Sigmoid colon (tissue), 4 donors: ENCODE results near the gene EYA3.

ENCODE experiments used
- POLR2A ChIP-seq, 2 donors: fragments of 450-650 bp; IDR thresholded peaks; one replicate each; pipeline ENCODE4 v1.6.1; 2016; ENCODE audit warnings: antibody characterized with exemption in 2 of 2, mild to moderate bottlenecking in 2 of 2, moderate library complexity in 2 of 2
- POLR2AphosphoS5 ChIP-seq, 4 donors: sonication (generic); formaldehyde crosslinking; IDR thresholded peaks; one replicate each; pipeline ENCODE4 v1.6.1; 2017; ENCODE audit warnings: antibody characterized with exemption in 4 of 4
- TF ChIP-seq, protein P1 (sequence below), 4 experiments: fragments of 450-650 bp in 3 of 4; fragments of 200-600 bp in 1 of 4; IDR thresholded peaks; one replicate each; pipeline ENCODE4 v1.5.1; 2016 to 2019; ENCODE audit warnings: antibody characterized with exemption in 4 of 4, mild to moderate bottlenecking in 3 of 4, moderate library complexity in 2 of 4

DNA sequence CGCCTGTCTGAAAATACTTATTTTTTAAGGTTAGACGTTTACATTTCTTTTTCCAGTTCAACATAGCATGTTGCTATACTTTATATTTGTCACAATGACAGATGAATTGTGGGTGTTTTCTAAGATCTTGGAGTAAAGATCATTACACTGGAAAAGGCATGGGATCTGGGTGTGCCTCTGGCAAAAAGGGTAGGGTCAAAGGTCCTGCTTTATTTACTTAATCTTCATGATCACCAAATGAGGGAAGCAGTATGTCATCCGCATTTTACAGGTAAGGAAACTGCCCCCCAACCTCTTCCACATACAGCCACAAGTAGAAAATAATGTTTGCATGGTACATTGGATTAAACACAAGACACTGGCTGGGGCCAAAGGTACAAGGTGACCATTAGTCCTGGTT is 166.1 kb downstream of the EYA3 start:
- TF ChIP-seq, protein P1, sequence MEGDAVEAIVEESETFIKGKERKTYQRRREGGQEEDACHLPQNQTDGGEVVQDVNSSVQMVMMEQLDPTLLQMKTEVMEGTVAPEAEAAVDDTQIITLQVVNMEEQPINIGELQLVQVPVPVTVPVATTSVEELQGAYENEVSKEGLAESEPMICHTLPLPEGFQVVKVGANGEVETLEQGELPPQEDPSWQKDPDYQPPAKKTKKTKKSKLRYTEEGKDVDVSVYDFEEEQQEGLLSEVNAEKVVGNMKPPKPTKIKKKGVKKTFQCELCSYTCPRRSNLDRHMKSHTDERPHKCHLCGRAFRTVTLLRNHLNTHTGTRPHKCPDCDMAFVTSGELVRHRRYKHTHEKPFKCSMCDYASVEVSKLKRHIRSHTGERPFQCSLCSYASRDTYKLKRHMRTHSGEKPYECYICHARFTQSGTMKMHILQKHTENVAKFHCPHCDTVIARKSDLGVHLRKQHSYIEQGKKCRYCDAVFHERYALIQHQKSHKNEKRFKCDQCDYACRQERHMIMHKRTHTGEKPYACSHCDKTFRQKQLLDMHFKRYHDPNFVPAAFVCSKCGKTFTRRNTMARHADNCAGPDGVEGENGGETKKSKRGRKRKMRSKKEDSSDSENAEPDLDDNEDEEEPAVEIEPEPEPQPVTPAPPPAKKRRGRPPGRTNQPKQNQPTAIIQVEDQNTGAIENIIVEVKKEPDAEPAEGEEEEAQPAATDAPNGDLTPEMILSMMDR (IDR thresholded peaks at IDR 0.05) = no peak
- no peak for TF ChIP-seq POLR2AphosphoS5 (IDR thresholded peaks at IDR 0.05)
- TF ChIP-seq POLR2A (IDR thresholded peaks at IDR 0.05) = no peak
